ENCODE results near the gene TCTN3.
"Not testable (repeated sequence)": the region's sequence is repeated elsewhere in the genome, so short reads cannot be mapped to it uniquely, and the experiment has no call there.

TCTN3 gene, protein sequence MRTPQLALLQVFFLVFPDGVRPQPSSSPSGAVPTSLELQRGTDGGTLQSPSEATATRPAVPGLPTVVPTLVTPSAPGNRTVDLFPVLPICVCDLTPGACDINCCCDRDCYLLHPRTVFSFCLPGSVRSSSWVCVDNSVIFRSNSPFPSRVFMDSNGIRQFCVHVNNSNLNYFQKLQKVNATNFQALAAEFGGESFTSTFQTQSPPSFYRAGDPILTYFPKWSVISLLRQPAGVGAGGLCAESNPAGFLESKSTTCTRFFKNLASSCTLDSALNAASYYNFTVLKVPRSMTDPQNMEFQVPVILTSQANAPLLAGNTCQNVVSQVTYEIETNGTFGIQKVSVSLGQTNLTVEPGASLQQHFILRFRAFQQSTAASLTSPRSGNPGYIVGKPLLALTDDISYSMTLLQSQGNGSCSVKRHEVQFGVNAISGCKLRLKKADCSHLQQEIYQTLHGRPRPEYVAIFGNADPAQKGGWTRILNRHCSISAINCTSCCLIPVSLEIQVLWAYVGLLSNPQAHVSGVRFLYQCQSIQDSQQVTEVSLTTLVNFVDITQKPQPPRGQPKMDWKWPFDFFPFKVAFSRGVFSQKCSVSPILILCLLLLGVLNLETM

DNA sequence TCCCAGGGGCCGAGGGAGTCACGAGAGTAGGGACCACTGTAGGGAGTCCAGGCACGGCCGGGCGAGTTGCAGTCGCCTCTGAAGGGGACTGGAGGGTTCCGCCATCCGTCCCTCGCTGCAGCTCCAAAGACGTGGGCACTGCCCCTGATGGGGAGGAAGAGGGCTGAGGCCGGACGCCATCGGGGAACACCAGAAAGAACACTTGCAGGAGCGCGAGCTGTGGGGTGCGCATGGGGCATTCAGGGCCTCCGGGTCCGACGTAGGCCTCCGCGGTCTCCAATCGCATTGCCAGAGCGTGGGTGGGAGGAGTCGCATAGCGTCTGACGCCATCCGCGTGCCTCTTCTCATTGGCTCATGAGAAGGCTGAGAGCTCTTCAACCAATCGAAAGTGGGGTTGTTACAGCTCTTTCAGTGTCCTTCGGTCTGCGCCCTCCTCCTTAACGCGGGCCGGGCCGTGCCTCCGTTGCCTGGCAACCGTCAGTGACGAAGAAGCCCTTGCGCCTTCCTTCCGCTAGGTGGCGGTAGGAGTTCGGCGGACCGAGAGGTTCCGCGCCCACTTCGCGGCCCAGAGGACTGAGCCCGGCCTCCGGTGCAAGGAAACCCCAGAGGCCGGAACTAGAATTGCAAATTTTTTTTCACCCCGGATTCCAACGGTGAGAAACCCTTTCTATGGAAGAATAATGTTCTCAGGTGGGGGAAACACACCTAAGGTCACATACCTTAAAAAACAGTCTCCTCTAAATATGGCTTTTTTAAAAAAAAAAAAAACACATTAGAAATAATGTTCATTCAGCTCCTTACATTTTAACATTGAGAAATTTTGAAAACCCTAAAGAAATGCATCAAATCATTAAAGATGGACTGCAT, at the start of gene TCTN3:
TCTN3 (minus strand) TSS at position 260 of the 867 bp plus-strand sequence; CDS start at position 232, 28 bp downstream.
- H3K4me1 ChIP-seq (ENCODE audit: control insufficient read depth, insufficient read depth, low read length) = no peaks in the 10 kb centered on the region
- peak within 1 kb of the TSS; percentile 70 for H3K27ac ChIP-seq (ENCODE audit: low read depth, low read length)
- H3K4me3 ChIP-seq (ENCODE audit: low read depth, low read length) = peak within 1 kb of the TSS; percentile 83
- peaks cover 34% of the 10 kb centered on the region for H3K36me3 ChIP-seq (ENCODE audit: control insufficient read depth, insufficient read depth, low read length)
- H3K9me3 ChIP-seq (ENCODE audit: control insufficient read depth, insufficient read depth, low read length) = 0 out of 2 replicates have a peak, but pooled peaks cover 3% of the 10 kb centered on the region
- peak within 1 kb of the TSS; percentile 79 for H3K9ac ChIP-seq (ENCODE audit: low read depth, low read length)
- H3K27me3 ChIP-seq (ENCODE audit: control insufficient read depth, insufficient read depth, low read length) = no peaks in the 10 kb centered on the region

DNA sequence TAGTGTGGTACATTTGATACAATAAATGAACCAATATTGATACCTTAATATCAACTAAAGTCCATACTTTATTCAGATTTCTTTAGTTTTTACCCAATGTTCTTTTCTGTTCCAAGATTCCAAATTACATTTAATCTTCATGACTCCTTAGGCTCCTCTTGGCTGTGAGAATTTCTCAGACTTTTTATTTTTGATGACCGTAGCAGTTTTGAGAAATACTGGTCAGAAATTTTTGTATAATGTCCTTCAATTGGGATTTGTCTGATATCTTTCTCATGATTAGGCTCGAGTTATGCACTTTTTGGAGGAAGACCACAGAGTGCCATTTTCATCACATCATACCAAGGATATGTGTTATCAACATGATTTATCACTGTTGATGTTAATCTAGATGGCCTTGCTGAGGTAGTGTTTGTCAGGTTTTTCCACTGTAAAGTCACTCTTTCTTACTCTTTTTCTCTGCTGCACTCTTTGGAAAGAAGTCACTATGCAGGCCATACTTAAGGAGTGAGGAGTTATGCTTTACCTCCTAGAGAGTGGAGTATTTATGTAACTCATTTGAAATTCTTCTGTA, 49.3 kb upstream of the TCTN3 start:
- Histone ChIP-seq H3K36me3 (ENCODE audit: control insufficient read depth, insufficient read depth, low read length) (no peaks in the 10 kb centered on the region), H3K27ac (ENCODE audit: low read depth, low read length) (no peak overlapping the region), H3K9ac (ENCODE audit: low read depth, low read length) (no peak overlapping the region), H3K27me3 (ENCODE audit: control insufficient read depth, insufficient read depth, low read length) (no peaks in the 10 kb centered on the region), H3K9me3 (ENCODE audit: control insufficient read depth, insufficient read depth, low read length) (no peaks in the 10 kb centered on the region), H3K4me1 (ENCODE audit: control insufficient read depth, insufficient read depth, low read length) (peaks cover 8% of the 10 kb centered on the region), H3K4me3 (ENCODE audit: low read depth, low read length) (no peak overlapping the region)

DNA sequence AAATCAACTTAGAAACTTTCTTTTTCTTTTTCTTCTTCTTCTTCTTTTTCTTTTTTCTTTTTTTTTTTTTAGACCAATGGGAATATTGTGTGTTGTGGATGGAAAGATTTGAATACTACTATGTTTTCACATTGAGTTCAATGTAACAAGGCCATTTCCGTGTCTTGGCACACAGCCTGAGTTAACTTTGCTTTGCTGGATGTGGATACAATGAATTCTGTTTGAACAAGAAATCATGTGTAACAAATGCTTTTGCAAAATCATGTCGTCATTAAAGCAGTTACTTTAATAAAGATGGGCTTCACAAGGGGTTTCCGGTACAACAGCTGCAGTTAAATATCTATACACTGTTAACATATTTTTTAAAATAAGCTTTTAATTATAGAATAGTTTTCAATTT, 48.8 kb upstream of the TCTN3 start:
- H3K27me3 ChIP-seq (ENCODE audit: control insufficient read depth, insufficient read depth, low read length) = no peaks in the 10 kb centered on the region
- H3K9me3 ChIP-seq (ENCODE audit: control insufficient read depth, insufficient read depth, low read length) = no peaks in the 10 kb centered on the region
- no peak overlapping the region for H3K4me3 ChIP-seq (ENCODE audit: low read depth, low read length)
- H3K36me3 ChIP-seq (ENCODE audit: control insufficient read depth, insufficient read depth, low read length) = no peaks in the 10 kb centered on the region
- H3K9ac ChIP-seq (ENCODE audit: low read depth, low read length) = no peak overlapping the region
- no peak overlapping the region for H3K27ac ChIP-seq (ENCODE audit: low read depth, low read length)
- H3K4me1 ChIP-seq (ENCODE audit: control insufficient read depth, insufficient read depth, low read length) = peaks cover 8% of the 10 kb centered on the region

DNA sequence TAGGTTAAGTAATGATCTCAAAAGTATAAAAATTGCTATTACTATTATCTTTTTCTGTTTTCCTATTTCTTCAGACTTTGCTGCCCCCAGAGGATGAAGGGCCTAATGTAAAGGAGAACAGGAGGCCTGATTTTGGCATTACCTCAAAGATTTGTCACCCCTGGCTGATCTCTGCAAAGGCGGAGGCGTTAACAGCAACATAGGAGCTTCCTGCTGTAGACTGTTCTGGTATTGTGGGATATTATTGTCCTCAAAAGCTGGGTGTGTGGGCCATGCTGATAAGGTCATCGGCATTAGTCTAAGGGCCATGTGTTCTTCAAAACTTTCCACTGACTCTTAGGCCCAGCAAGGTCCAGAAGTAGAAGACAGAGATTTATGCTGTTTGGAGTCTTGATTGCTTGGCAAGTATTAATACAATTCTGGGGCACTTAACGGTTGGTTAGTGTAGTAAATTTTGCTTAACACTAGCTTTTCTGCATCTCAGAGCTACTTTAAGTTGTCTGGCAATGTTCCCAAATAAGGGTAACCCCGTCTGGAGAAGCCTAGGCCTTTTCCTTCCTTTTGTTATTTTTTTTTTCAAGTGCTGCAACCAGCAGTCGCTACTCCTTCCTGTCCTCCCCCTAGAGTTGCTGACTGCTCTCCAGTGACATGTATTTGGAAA, 48.2 kb upstream of the TCTN3 start:
- no peaks in the 10 kb centered on the region for H3K9me3 ChIP-seq (ENCODE audit: control insufficient read depth, insufficient read depth, low read length)
- H3K4me1 ChIP-seq (ENCODE audit: control insufficient read depth, insufficient read depth, low read length) = peaks cover 8% of the 10 kb centered on the region
- H3K27me3 ChIP-seq (ENCODE audit: control insufficient read depth, insufficient read depth, low read length) = no peaks in the 10 kb centered on the region
- H3K36me3 ChIP-seq (ENCODE audit: control insufficient read depth, insufficient read depth, low read length) = no peaks in the 10 kb centered on the region
- H3K4me3 ChIP-seq (ENCODE audit: low read depth, low read length) = no peak overlapping the region
- H3K27ac ChIP-seq (ENCODE audit: low read depth, low read length) = no peak overlapping the region
- H3K9ac ChIP-seq (ENCODE audit: low read depth, low read length) = no peak overlapping the region

GRCh38 chr10:95739056-95739455, 45.3 kb upstream of the TCTN3 start:
- Histone ChIP-seq H3K36me3 (ENCODE audit: control insufficient read depth, insufficient read depth, low read length) (no peaks in the 10 kb centered on the region), H3K27me3 (ENCODE audit: control insufficient read depth, insufficient read depth, low read length) (no peaks in the 10 kb centered on the region), H3K27ac (ENCODE audit: low read depth, low read length) (no peak overlapping the region), H3K4me1 (ENCODE audit: control insufficient read depth, insufficient read depth, low read length) (peaks cover 8% of the 10 kb centered on the region), H3K9me3 (ENCODE audit: control insufficient read depth, insufficient read depth, low read length) (no peaks in the 10 kb centered on the region), H3K4me3 (ENCODE audit: low read depth, low read length) (no peak overlapping the region), H3K9ac (ENCODE audit: low read depth, low read length) (no peak overlapping the region)

DNA sequence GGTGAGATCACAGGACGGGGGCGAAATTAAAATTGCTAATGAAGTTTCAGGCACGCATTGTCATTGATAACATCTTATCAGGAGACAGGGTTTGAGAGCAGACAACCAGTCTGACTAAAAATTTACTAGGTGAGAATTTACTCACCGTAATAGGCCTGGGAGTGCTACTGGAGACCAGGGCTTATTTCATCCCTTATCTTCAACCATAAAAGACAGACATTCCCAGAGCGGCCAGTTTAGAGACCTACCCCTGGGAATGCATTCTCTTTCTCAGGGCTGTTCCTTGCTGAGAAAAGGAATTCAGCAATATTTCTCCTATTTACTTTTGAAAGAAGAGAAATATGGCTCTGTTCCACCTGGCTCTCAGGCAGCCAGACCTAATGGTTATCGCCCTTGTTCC, 39.2 kb upstream of the TCTN3 start:
- H3K9me3 ChIP-seq (ENCODE audit: control insufficient read depth, insufficient read depth, low read length) = peaks cover 20% of the 10 kb centered on the region
- H3K36me3 ChIP-seq (ENCODE audit: control insufficient read depth, insufficient read depth, low read length); H3K27ac ChIP-seq (ENCODE audit: low read depth, low read length); H3K4me3 ChIP-seq (ENCODE audit: low read depth, low read length); H3K4me1 ChIP-seq (ENCODE audit: control insufficient read depth, insufficient read depth, low read length); H3K9ac ChIP-seq (ENCODE audit: low read depth, low read length); H3K27me3 ChIP-seq (ENCODE audit: control insufficient read depth, insufficient read depth, low read length): not testable (repeated sequence)

DNA sequence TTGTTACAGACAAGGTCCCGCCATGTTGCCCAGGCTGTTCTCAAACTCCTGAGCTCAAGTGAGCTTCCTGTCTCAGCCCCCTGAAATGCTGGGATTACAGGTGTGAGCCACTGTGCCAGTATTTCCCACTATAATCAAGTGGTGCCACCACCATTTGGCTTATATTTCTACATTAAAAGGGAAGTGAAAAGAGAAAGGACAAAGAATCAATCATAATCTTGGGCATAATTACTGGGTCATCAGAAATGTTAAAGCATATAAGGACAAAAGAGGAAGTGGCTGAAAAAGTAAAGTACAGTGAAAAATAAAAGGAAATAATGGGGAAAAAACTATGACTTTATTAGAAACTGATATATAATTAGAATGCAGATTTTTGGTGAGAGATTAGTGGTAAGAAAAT, 36.5 kb upstream of the TCTN3 start:
- Histone ChIP-seq H3K36me3 (ENCODE audit: control insufficient read depth, insufficient read depth, low read length) (no peaks in the 10 kb centered on the region), H3K27me3 (ENCODE audit: control insufficient read depth, insufficient read depth, low read length) (no peaks in the 10 kb centered on the region), H3K27ac (ENCODE audit: low read depth, low read length) (no peak overlapping the region), H3K4me3 (ENCODE audit: low read depth, low read length) (no peak overlapping the region), H3K9me3 (ENCODE audit: control insufficient read depth, insufficient read depth, low read length) (peaks cover 20% of the 10 kb centered on the region), H3K9ac (ENCODE audit: low read depth, low read length) (no peak overlapping the region), H3K4me1 (ENCODE audit: control insufficient read depth, insufficient read depth, low read length) (no peaks in the 10 kb centered on the region)

DNA sequence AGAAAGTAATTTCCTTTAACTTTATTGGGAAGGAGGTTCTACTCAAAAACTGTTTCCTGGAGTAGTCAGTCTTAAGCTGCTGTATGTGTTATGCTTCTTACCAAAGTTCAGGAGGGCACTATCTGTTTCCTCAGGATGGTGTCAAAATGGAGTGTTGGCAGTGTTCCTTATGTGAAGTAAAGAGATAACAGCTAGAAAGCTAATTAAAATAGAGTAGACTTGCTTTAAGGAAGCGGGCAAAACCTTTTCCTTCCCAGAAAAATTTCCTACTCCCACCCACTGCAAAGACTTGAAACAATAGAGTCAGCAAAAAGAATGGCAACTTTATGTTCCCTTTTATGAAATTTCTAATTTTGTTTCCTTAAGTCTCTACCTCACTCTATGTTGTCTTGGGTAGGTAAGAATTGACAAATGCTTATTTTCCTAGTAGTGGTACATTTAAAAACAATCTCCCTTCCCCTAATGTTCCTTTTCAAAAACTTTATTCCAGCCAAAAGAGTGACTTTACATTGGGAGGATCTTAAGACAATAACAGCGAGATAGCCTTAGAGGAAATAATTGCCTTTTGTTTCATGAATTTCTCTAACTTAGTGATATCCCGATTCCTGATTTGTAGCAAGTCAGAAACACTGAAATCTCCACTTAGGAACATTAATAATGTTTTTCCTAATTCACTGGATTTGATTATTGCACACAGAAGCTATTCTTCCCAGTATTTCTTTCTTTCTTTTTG, 35.8 kb upstream of the TCTN3 start:
- H3K27me3 ChIP-seq (ENCODE audit: control insufficient read depth, insufficient read depth, low read length) = no peaks in the 10 kb centered on the region
- H3K4me1 ChIP-seq (ENCODE audit: control insufficient read depth, insufficient read depth, low read length) = no peaks in the 10 kb centered on the region
- no peak overlapping the region for H3K4me3 ChIP-seq (ENCODE audit: low read depth, low read length)
- no peak overlapping the region for H3K27ac ChIP-seq (ENCODE audit: low read depth, low read length)
- H3K9me3 ChIP-seq (ENCODE audit: control insufficient read depth, insufficient read depth, low read length) = peaks cover 20% of the 10 kb centered on the region
- H3K9ac ChIP-seq (ENCODE audit: low read depth, low read length) = no peak overlapping the region
- H3K36me3 ChIP-seq (ENCODE audit: control insufficient read depth, insufficient read depth, low read length) = no peaks in the 10 kb centered on the region

- no peak overlapping the region for H3K27ac ChIP-seq (ENCODE audit: low read depth, low read length)
- no peak overlapping the region for H3K4me3 ChIP-seq (ENCODE audit: low read depth, low read length)
- H3K36me3 ChIP-seq (ENCODE audit: control insufficient read depth, insufficient read depth, low read length) = no peaks in the 10 kb centered on the region
- H3K27me3 ChIP-seq (ENCODE audit: control insufficient read depth, insufficient read depth, low read length) = no peaks in the 10 kb centered on the region
- H3K9me3 ChIP-seq (ENCODE audit: control insufficient read depth, insufficient read depth, low read length) = peaks cover 18% of the 10 kb centered on the region
- no peaks in the 10 kb centered on the region for H3K4me1 ChIP-seq (ENCODE audit: control insufficient read depth, insufficient read depth, low read length)
- H3K9ac ChIP-seq (ENCODE audit: low read depth, low read length) = no peak overlapping the region
These were observed 34.8 kb upstream of the TCTN3 start for GRCh38 chr10:95728526-95728925.

- H3K9ac ChIP-seq (ENCODE audit: low read depth, low read length); H3K4me3 ChIP-seq (ENCODE audit: low read depth, low read length); H3K27me3 ChIP-seq (ENCODE audit: control insufficient read depth, insufficient read depth, low read length); H3K9me3 ChIP-seq (ENCODE audit: control insufficient read depth, insufficient read depth, low read length); H3K36me3 ChIP-seq (ENCODE audit: control insufficient read depth, insufficient read depth, low read length); H3K4me1 ChIP-seq (ENCODE audit: control insufficient read depth, insufficient read depth, low read length); H3K27ac ChIP-seq (ENCODE audit: low read depth, low read length): not testable (repeated sequence)
These were observed 28.8 kb upstream of the TCTN3 start for GRCh38 chr10:95722496-95722895.
